Lower lobe of right lung (tissue), 2 donors: ENCODE data around the gene ATP2A3. TPM values are rescaled to one million over a fixed set of nuclear protein-coding genes. Genes with fewer than 3 reads are reported as not detected.

Source experiments
- ATAC-seq, 2 donors: fragments of 200-7000 bp; cut with Tn5 transposase; one replicate each; pipeline ENCODE4 v1.9.1; 2020 to 2022; ENCODE audit warnings: mild to moderate bottlenecking in 2 of 2, moderate library complexity in 2 of 2
- DNase-seq: peaks from one replicate; pipeline ENCODE4 v3.0.0-alpha.2; 2020
- H3K27ac ChIP-seq: fragments of 200-600 bp; one replicate; pipeline ENCODE4 v1.8.0; 2022
- H3K27me3 ChIP-seq: fragments of 200-600 bp; one replicate; pipeline ENCODE4 v1.8.0; 2022; ENCODE audit warnings: low read depth
- H3K36me3 ChIP-seq: fragments of 200-600 bp; one replicate; pipeline ENCODE4 v1.8.0; 2022; ENCODE audit warnings: mild to moderate bottlenecking
- H3K4me1 ChIP-seq: fragments of 200-600 bp; one replicate; pipeline ENCODE4 v1.8.0; 2022
- H3K4me3 ChIP-seq: fragments of 200-600 bp; one replicate; pipeline ENCODE4 v1.8.0; 2022; ENCODE audit warnings: mild to moderate bottlenecking
- H3K9me3 ChIP-seq: fragments of 200-600 bp; one replicate; pipeline ENCODE4 v1.8.0; 2022
- CTCF ChIP-seq: fragments of 200-600 bp; IDR thresholded peaks from one replicate; pipeline ENCODE4 v1.8.0; 2022; ENCODE audit warnings: antibody characterized with exemption, mild to moderate bottlenecking
- intact Hi-C: fragments of 100-400 bp; cut with DNase I; formaldehyde crosslinking; loops from one replicate; pipeline ENCODE4 v1.11.0; 2022
- total RNA-seq: library from RNA; stranded (reverse); fragmentation: NEBNext Ultra II Directional; extraction: Animal tissue kit (Norgen Biotek cat#: 25700); gene quantifications from one replicate; pipeline ENCODE4 v1.2.1, GENCODE V29; 2021
- donor health status: DM: no; HTN: yes; CAD: no; lungs with severe emphysema.

The ATP2A3 gene
- total RNA-seq, 1 donor from 2014 or later: 45.6 TPM

- no peak for DNase-seq
- Histone ChIP-seq H3K4me3 (no peak overlapping the region), H3K9me3 (no peaks in the 10 kb centered on the region), H3K27ac (peak overlapping the region; percentile 38), H3K27me3 (no peaks in the 10 kb centered on the region), H3K36me3 (peaks cover 40% of the 10 kb centered on the region), H3K4me1 (peaks cover 37% of the 10 kb centered on the region)
- no peak for TF ChIP-seq CTCF
- intact Hi-C loops: no loop called here
- peak in 1 of 2 donors; percentile 3 for ATAC-seq
These were observed 39.5 kb upstream of the ATP2A3 start for GRCh38 chr17:4003501-4004421.

- no peak for DNase-seq
- Histone ChIP-seq H3K36me3 (peaks cover 33% of the 10 kb centered on the region), H3K27me3 (no peaks in the 10 kb centered on the region), H3K9me3 (no peaks in the 10 kb centered on the region), H3K4me3 (no peak overlapping the region), H3K27ac (no peak overlapping the region), H3K4me1 (peaks cover 37% of the 10 kb centered on the region)
- no peak for TF ChIP-seq CTCF
- intact Hi-C loops: no loop called here
- ATAC-seq: no peak
These were observed 38.9 kb upstream of the ATP2A3 start for GRCh38 chr17:4003131-4003500.

GRCh38 chr17:4001048-4001590 is 36.9 kb upstream of the ATP2A3 start:
- no peak for ATAC-seq
- Histone ChIP-seq H3K4me1 (peaks cover 21% of the 10 kb centered on the region), H3K9me3 (no peaks in the 10 kb centered on the region), H3K4me3 (no peak overlapping the region), H3K36me3 (peaks cover 13% of the 10 kb centered on the region), H3K27me3 (no peaks in the 10 kb centered on the region), H3K27ac (no peak overlapping the region)
- intact Hi-C loops: no loop called here
- DNase-seq: no peak
- TF ChIP-seq CTCF: no peak

- intact Hi-C loops: no loop called here
- Histone ChIP-seq H3K27me3 (no peaks in the 10 kb centered on the region), H3K27ac (no peak overlapping the region), H3K36me3 (no peaks in the 10 kb centered on the region), H3K4me3 (no peak overlapping the region), H3K4me1 (peaks cover under 1% of the 10 kb centered on the region), H3K9me3 (no peaks in the 10 kb centered on the region)
- DNase-seq (no peak), ATAC-seq (no peak)
- no peak for TF ChIP-seq CTCF
These were observed 34.2 kb upstream of the ATP2A3 start for GRCh38 chr17:3998436-3998835.

- ATAC-seq (no peak), DNase-seq (no peak)
- H3K9me3 ChIP-seq: no peaks in the 10 kb centered on the region
- no peaks in the 10 kb centered on the region for H3K36me3 ChIP-seq
- no peak for TF ChIP-seq CTCF
- no peak overlapping the region for H3K27ac ChIP-seq
- intact Hi-C loops: no loop called here
- H3K4me3 ChIP-seq: no peak overlapping the region
- no peaks in the 10 kb centered on the region for H3K4me1 ChIP-seq
- no peaks in the 10 kb centered on the region for H3K27me3 ChIP-seq
These were observed 30.8 kb upstream of the ATP2A3 start for GRCh38 chr17:3995067-3995466.
